IPS DF 6.9 (cell line): ENCODE results near the gene ANKRD33B.
"Not testable (repeated sequence)": the region's sequence is repeated elsewhere in the genome, so short reads cannot be mapped to it uniquely, and the experiment has no call there.

Source experiments
- DNase-seq: peaks from one replicate; pipeline ENCODE4 v3.0.0-alpha.2; 2013; ENCODE audit warnings: low read depth, low spot score
- H3K27ac ChIP-seq: one replicate; pipeline ENCODE4 v1.5.1; 2013; ENCODE audit warnings: low read length, control low read depth
- H3K27me3 ChIP-seq: 2 replicates; pipeline ENCODE4 v1.6.1; 2013; ENCODE audit warnings: mild to moderate bottlenecking, low read length; ENCODE audit not compliant: control insufficient read depth, insufficient read depth
- H3K36me3 ChIP-seq: 2 replicates; pipeline ENCODE4 v1.6.1; 2013; ENCODE audit warnings: low read length; ENCODE audit not compliant: control insufficient read depth, insufficient read depth
- H3K4me1 ChIP-seq: 2 replicates; pipeline ENCODE4 v1.6.1; 2013; ENCODE audit warnings: low read length; ENCODE audit not compliant: control insufficient read depth, insufficient read depth
- H3K4me3 ChIP-seq: 2 replicates; pipeline ENCODE4 v1.5.1; 2013; ENCODE audit warnings: mild to moderate bottlenecking, low read length
- H3K9me3 ChIP-seq: 2 replicates; pipeline ENCODE4 v1.6.1; 2013; ENCODE audit warnings: low read length, inconsistent platforms; ENCODE audit not compliant: control insufficient read depth, insufficient read depth
- WGBS: extraction: QIAGEN DNeasy Blood & Tissue Kit; methylation state at CpG from one replicate; pipeline ENCODE4 v1.1.7; 2013; ENCODE audit warnings: mixed read lengths, missing lambda C conversion rate; ENCODE audit not compliant: insufficient read length, insufficient coverage; 5-methylcytosine and 5-hydroxymethylcytosine counted together

ANKRD33B gene

DNA sequence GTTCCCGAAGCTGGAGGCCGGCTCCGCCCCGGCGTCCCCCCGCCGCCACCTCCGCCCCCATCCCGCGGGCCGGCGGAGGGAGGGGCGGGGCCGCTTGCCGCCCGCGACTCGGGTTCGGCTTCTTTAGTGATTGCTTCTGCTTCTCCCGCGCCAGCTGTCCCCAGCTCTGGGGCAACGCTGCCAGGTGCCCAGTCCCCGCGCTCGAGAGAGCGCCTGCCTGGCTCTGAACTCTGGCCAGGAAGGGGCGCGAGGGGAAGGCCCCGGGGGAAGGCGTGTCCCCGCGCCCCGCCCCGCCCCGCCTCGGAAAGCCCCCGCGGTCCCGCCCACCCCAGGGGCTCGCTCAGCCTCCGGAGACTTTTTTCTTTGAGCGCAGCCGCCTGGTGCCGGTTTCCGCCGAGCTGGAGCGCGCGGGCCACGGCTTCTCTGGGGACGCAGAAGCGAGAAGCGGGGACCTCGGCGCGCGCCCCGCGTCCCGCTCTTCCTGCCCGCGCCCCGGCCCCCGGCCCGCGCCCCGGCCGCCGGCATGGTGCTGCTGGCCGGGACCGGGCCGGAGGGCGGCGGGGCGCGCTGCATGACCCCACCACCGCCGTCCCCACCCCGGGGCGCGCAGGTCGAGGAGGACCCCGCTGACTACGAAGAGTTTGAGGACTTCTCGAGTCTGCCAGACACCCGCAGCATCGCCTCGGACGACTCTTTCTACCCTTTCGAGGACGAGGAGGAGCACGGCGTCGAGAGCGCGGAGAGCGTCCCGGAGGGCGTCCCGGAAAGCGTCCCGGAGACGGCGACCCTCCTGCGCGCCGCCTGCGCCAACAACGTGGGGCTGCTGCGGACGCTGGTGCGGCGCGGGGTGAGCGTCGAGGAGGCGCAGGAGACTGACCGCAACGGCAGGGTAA, at the start of gene ANKRD33B:
Gene ANKRD33B, plus strand, starts transcription at position 126 of the 893 bp plus-strand sequence. Its CDS starts 398 bp downstream, at position 524.
- WGBS: no CpG with 5 or more reads among the region's 119 CpGs
- no peak within 1 kb of the TSS for H3K27ac ChIP-seq
- no peaks in the 10 kb centered on the region for H3K9me3 ChIP-seq
- peaks cover 38% of the 10 kb centered on the region for H3K27me3 ChIP-seq
- no peak for DNase-seq
- H3K4me1 ChIP-seq: peaks cover 5% of the 10 kb centered on the region
- H3K36me3 ChIP-seq: no peaks in the 10 kb centered on the region
- peak within 1 kb of the TSS; percentile 49 for H3K4me3 ChIP-seq

DNA sequence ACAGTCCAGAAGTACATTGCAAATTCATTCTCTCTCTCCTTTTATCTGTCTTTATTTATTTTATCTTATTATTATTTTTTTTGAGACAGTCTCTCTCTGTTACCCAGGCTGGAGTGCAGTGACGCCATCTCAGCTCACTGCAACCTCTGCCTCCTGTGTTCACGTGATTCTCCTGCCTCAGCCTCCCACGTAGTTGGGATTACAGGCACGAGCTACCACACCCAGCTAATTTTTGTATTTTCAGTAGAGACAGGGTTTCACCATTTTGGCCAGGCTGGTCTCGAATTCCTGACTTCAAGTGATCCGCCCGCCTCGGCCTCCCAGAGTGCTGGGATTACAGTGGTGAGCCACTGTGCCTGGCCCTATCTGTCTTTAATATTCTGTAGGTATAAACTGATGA, 49.3 kb upstream of the ANKRD33B start:
- not testable (repeated sequence) for H3K9me3 ChIP-seq, H3K27me3 ChIP-seq, H3K4me1 ChIP-seq, H3K4me3 ChIP-seq, H3K27ac ChIP-seq, DNase-seq, H3K36me3 ChIP-seq
- no CpG with 5 or more reads among the region's 8 CpGs for WGBS

DNA sequence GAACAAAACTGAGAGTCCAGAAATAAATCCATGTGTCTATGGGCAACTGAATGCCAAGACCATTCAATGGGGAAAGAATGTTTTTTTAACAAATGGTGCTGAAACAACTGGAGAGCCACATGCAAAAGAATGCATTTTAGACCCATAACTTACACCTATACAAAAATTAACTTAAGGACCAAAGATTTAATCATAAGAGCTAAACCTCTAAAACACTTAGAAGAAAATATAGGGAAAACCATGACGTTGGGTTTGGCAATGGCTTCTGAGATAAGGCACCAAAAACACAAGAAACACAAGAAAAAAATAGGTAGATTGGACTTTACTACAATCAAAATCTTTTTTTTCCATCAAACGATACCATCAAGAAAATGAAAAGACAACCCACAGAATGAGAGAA, 48.4 kb upstream of the ANKRD33B start:
- no peak overlapping the region for H3K27ac ChIP-seq
- no peak overlapping the region for H3K4me3 ChIP-seq
- H3K9me3 ChIP-seq: no peaks in the 10 kb centered on the region
- H3K4me1 ChIP-seq: peaks cover 5% of the 10 kb centered on the region; the same call in 1 of the 2 replicates
- no CpG with 5 or more reads among the region's 2 CpGs for WGBS
- DNase-seq: no peak
- no peaks in the 10 kb centered on the region for H3K36me3 ChIP-seq
- no peaks in the 10 kb centered on the region for H3K27me3 ChIP-seq

DNA sequence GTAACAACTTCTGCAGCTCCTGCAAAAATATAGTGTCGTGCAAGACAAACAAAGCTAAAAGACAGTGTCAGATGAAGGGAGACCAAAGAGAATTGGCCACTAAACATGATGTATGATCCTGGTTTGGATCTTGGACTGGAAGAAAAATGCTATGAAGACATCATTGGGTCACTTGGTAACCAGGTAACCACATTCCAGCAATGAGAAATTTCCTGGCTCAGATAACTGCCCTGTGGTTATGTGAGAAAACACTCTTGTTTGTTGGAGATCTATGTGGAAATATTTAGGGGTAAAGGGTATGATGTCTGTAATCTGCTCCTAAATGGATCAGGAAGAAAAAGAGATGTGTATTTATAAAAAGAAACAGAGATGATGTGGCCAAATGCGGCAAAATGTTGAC, 45.5 kb upstream of the ANKRD33B start:
- Histone ChIP-seq H3K4me1 (peaks cover 3% of the 10 kb centered on the region; the same call in 1 of the 2 replicates), H3K27ac (no peak overlapping the region), H3K9me3 (no peaks in the 10 kb centered on the region), H3K4me3 (no peak overlapping the region), H3K36me3 (no peaks in the 10 kb centered on the region), H3K27me3 (no peaks in the 10 kb centered on the region)
- DNase-seq: no peak
- WGBS: no CpG with 5 or more reads among the region's 2 CpGs

DNA sequence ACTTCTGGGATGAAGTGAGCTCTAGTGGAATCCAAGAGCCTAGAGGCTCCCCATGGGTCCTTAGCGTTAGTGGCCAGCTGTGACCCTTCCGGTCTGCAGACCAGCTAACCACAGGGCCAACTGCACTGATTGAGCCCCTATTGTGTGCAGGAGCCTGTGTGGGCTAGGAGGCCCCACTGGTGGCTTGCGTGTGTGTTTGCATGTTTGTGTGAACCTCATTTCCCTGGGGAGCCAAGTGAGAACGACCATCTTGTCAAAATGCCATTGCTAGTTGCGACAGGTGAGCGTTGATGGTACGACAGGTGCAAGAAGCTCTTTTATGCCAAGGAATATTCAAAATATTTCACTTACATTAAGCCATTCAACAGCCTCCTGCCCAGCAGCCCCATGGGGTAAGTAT, 44.1 kb upstream of the ANKRD33B start:
- Histone ChIP-seq H3K4me3 (no peak overlapping the region), H3K27me3 (no peaks in the 10 kb centered on the region), H3K9me3 (no peaks in the 10 kb centered on the region), H3K27ac (no peak overlapping the region), H3K4me1 (no peaks in the 10 kb centered on the region), H3K36me3 (no peaks in the 10 kb centered on the region)
- DNase-seq: no peak
- no CpG with 5 or more reads among the region's 7 CpGs for WGBS

DNA sequence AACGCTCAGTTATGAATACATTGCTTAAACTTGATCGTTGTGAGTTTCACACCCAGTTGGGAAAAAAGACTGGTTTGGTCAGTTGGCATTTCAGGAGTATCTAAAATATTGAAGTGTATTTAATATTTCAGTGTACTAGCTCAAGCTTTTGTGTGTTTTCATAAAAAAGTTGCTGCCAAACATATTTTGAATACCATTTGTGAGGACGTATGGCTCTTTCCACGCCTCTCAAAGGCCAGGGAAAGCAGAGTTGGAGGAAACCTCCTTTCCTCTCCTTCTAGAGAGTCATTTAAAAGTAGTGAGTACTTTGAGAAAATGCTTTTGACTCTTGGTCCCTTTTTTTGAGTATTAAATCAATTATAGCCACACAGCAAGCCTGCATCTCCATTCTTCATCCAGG, 43.2 kb upstream of the ANKRD33B start:
- no peaks in the 10 kb centered on the region for H3K36me3 ChIP-seq
- H3K27ac ChIP-seq: no peak overlapping the region
- no CpG with 5 or more reads among the region's 4 CpGs for WGBS
- H3K27me3 ChIP-seq: no peaks in the 10 kb centered on the region
- H3K4me1 ChIP-seq: no peaks in the 10 kb centered on the region
- no peaks in the 10 kb centered on the region for H3K9me3 ChIP-seq
- DNase-seq: no peak
- no peak overlapping the region for H3K4me3 ChIP-seq

DNA sequence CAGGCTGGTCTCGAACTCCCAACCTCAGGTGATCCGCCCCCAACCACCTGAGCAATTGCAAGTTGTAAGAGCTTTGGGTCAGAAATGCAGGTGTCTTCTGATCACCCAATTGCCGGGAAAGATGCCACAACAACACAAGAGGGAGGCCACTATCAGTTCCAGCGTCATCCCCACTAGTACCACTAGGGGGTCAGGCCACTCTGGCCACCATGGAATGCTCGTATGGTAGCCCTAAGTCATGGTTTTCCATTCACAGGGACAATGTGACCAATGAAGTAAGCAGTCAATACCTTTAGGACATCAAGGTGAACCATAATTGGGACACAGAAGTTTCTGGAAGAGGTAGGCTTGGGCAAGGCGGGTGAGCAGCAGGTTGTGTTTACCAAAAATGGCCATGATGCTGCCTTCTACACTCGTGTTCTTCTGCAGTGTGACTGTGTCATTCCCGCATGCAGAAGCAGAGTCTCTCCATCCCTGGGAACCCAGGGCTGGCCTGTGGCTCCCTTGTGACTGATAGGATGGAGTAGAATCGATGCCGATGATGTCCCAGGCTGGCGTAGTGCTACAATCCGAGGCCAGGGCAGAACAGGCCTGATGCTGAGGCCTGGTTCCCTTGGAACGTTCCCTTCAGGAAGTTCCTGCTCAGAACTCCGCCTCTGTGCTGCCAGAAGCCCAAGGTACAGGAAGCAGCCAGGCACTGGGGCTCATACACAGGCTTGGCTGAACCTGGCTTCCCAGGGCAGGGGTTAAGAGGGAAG, 42.2 kb upstream of the ANKRD33B start:
- no peak overlapping the region for H3K4me3 ChIP-seq
- H3K4me1 ChIP-seq: no peaks in the 10 kb centered on the region
- DNase-seq: no peak
- H3K27me3 ChIP-seq: no peaks in the 10 kb centered on the region
- WGBS: no CpG with 5 or more reads among the region's 14 CpGs
- no peaks in the 10 kb centered on the region for H3K9me3 ChIP-seq
- no peaks in the 10 kb centered on the region for H3K36me3 ChIP-seq
- no peak overlapping the region for H3K27ac ChIP-seq

DNA sequence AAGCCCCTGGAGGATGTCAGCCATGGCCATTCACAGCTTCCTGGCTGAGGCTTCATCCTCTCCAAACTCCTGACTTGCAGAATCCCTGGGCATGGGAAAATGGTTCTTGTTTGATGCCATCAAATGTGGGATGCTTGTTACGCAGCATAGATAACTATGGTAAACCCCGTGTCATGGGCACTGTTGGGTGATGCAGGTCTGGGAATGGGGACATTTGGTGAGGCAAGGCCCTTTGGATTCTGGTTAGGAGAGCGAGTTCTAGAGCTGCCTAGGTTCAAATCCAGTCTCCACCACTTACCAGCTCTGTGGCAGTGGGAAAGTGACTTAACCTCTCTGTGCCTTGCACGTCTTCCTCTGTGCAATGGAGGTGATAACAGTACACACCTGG, 41.7 kb upstream of the ANKRD33B start:
- H3K4me1 ChIP-seq: no peaks in the 10 kb centered on the region
- H3K27ac ChIP-seq: no peak overlapping the region
- H3K36me3 ChIP-seq: no peaks in the 10 kb centered on the region
- no peaks in the 10 kb centered on the region for H3K9me3 ChIP-seq
- WGBS: no CpG with 5 or more reads among the region's 4 CpGs
- no peak overlapping the region for H3K4me3 ChIP-seq
- DNase-seq: no peak
- H3K27me3 ChIP-seq: no peaks in the 10 kb centered on the region

DNA sequence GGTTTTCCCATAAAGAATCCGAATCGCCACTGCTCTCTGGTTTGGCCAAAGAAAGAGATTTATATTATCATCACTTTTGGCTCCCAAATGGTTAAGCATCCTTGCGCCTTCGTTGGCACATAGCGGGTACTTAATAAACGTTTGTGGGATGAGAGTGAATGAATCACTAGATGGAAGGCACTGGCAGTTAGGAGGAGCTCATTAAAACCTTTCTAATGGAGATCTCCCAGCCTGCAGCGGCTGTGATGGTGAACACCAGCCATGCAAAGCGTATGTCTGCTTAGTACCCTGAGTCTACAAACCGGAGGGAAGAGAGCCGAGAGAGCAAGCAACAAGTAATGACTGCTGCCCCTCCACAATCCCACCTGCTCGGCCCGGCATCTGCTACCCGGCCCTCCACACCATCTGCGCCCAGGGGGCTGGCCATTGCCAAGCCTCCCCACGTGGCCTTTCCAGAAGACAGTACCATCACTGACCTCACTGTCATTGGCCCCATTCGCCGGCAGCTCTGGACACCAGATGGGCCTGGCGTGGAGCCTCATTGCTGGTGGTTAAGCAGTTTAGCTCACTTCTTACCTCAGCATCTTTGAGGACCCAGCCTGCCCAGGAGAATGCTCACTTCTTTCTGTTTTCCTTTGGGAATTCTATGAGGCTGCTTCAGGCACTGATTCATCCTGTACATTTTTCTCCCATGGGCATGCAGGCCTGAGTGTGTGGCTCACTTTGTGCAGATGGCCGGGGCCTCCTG, 39.3 kb upstream of the ANKRD33B start:
- H3K4me3 ChIP-seq: no peak overlapping the region
- H3K9me3 ChIP-seq: no peaks in the 10 kb centered on the region
- H3K4me1 ChIP-seq: no peaks in the 10 kb centered on the region
- no peak for DNase-seq
- no peak overlapping the region for H3K27ac ChIP-seq
- H3K36me3 ChIP-seq: no peaks in the 10 kb centered on the region
- H3K27me3 ChIP-seq: no peaks in the 10 kb centered on the region
- WGBS: no CpG with 5 or more reads among the region's 19 CpGs

DNA sequence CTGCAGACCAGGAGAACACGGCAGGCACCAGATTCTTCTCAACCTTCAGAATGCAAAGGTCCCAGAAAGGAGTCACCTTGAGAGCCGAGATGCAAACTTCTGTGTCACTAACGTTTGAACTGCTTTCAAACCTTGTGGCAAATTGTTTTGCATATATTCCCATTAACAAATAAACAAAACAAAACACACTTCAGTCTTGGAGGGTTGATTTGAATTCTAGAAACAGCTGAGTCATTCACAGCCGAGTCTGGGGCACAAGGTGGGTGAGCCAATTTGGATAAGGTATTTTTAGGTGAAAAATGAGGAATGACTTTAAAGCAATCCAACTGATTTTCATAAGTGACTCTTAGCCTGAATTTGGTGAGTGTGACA, 38.8 kb upstream of the ANKRD33B start:
- no peak for DNase-seq
- no peaks in the 10 kb centered on the region for H3K36me3 ChIP-seq
- H3K27ac ChIP-seq: no peak overlapping the region
- H3K27me3 ChIP-seq: no peaks in the 10 kb centered on the region
- H3K4me3 ChIP-seq: no peak overlapping the region
- no CpG with 5 or more reads among the region's 4 CpGs for WGBS
- no peaks in the 10 kb centered on the region for H3K9me3 ChIP-seq
- H3K4me1 ChIP-seq: no peaks in the 10 kb centered on the region
